Measurements from ENCODE around the gene GALNT7. TPM values are rescaled to one million over a fixed set of nuclear protein-coding genes. Genes with fewer than 3 reads are reported as not detected.

The GALNT7 gene
- total and polyA plus RNA-seq, 10 of the 15 experiments (the other 5 are each of a cell fraction or from before 2014, with no cell fraction given): 14.2 to 33.2 (median 28.9) TPM

GRCh38 chr4:173159791-173160190 lies 8.8 kb upstream of the GALNT7 start (continued):
- TF ChIP-seq EP300 (IDR thresholded peaks at IDR 0.05; ENCODE audit: borderline replicate concordance in 1 of 2, control insufficient read depth in 1 of 2, low read depth in 2 of 2, low read length in 2 of 2) (no peak), SRF (IDR thresholded peaks at IDR 0.05; ENCODE audit: low read depth in 2 of 2, low read length in 2 of 2) (no peak), CBFB (IDR thresholded peaks at IDR 0.05; ENCODE audit: low read depth) (no peak), POLR2A (IDR thresholded peaks at IDR 0.05; ENCODE audit: low read depth, low read length) (no peak), SIX5 (IDR thresholded peaks at IDR 0.05; ENCODE audit: low read depth, low read length, severe bottlenecking) (no peak), ZNF384 (IDR thresholded peaks at IDR 0.05; ENCODE audit: borderline replicate concordance, low read depth, low read length) (no peak), ATF3 (IDR thresholded peaks at IDR 0.05; ENCODE audit: borderline replicate concordance, extremely low read depth, low read depth, low read length) (no peak)
- TF ChIP-seq, protein P1, sequence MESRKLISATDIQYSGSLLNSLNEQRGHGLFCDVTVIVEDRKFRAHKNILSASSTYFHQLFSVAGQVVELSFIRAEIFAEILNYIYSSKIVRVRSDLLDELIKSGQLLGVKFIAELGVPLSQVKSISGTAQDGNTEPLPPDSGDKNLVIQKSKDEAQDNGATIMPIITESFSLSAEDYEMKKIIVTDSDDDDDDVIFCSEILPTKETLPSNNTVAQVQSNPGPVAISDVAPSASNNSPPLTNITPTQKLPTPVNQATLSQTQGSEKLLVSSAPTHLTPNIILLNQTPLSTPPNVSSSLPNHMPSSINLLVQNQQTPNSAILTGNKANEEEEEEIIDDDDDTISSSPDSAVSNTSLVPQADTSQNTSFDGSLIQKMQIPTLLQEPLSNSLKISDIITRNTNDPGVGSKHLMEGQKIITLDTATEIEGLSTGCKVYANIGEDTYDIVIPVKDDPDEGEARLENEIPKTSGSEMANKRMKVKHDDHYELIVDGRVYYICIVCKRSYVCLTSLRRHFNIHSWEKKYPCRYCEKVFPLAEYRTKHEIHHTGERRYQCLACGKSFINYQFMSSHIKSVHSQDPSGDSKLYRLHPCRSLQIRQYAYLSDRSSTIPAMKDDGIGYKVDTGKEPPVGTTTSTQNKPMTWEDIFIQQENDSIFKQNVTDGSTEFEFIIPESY (IDR thresholded peaks at IDR 0.05): no peak

- Histone ChIP-seq H3K9ac (ENCODE audit: control insufficient read depth, insufficient read depth, low read length) (no peak overlapping the region), H3K4me1 (ENCODE audit: control insufficient read depth, insufficient read depth, low read length) (peaks cover 1% of the 10 kb centered on the region), H3K79me2 (ENCODE audit: control insufficient read depth, insufficient read depth, low read length) (no peaks in the 10 kb centered on the region), H3K27ac (ENCODE audit: control insufficient read depth, insufficient read depth) (no peak overlapping the region), H3K4me2 (ENCODE audit: control insufficient read depth, insufficient read depth) (no peak overlapping the region), H3K27me3 (replicated peaks in 1 of 2; ENCODE audit: control insufficient read depth in 2 of 2, insufficient read depth in 2 of 2, low read length in 1 of 2) (no peaks in the 10 kb centered on the region), H4K20me1 (ENCODE audit: control insufficient read depth, insufficient read depth) (no peaks in the 10 kb centered on the region), H3K4me3 (no peak overlapping the region), H3K9me3 (replicated peaks; ENCODE audit: control insufficient read depth, insufficient read depth, low read length) (no peaks in the 10 kb centered on the region), H3K36me3 (ENCODE audit: control insufficient read depth in 2 of 2, insufficient read depth in 2 of 2, low read length in 1 of 2) (peaks cover 0 to 6% of the 10 kb centered on the region in 2 experiments; a peak in 1 of 4 replicates), H2AFZ (ENCODE audit: control insufficient read depth, low read depth, low read length) (no peak overlapping the region)
- ATAC-seq (no peak), DNase-seq (ENCODE audit: low read depth, low spot score) (no peak), FAIRE-seq (no peak)
- RAD21 ChIA-PET (ENCODE audit: unreplicated experiment): no interaction called here
- CTCF ChIA-PET: interaction anchor here (0.9 to 1.2 kb wide), 2 partner anchors 10 to 14 kb away, joined by 3 read pairs; no protein-coding TSS in a partner anchor
- SMC1A ChIA-PET (ENCODE audit: uncharacterized antibody, unreplicated experiment): no interaction called here
- in situ Hi-C loops (cut with MboI): no loop called here
- intact Hi-C loops (cut with micrococcal nuclease; ENCODE audit: unreplicated experiment): no loop called here
- 92% methylated on average over 2 of the region's 2 CpGs for WGBS (ENCODE audit: insufficient coverage, insufficient replicate concordance, low lambda C conversion rate, missing lambda C conversion rate)
- POLR2A ChIA-PET: interaction anchor here (0.8 kb wide), 1 partner anchor 269 kb away, joined by 4 read pairs; no protein-coding TSS in a partner anchor
- no TSS peak for BruUV-seq (replicated peaks)
- TF ChIP-seq SMC3 (IDR thresholded peaks at IDR 0.05; ENCODE audit: borderline replicate concordance, low read length): no peak
- no peak for TF ChIP-seq NFYA (IDR thresholded peaks at IDR 0.05; ENCODE audit: borderline replicate concordance, low read depth, low read length)
- no peak for TF ChIP-seq HDAC6 (IDR thresholded peaks at IDR 0.05; ENCODE audit: unreplicated experiment)
- TF ChIP-seq, protein P2, sequence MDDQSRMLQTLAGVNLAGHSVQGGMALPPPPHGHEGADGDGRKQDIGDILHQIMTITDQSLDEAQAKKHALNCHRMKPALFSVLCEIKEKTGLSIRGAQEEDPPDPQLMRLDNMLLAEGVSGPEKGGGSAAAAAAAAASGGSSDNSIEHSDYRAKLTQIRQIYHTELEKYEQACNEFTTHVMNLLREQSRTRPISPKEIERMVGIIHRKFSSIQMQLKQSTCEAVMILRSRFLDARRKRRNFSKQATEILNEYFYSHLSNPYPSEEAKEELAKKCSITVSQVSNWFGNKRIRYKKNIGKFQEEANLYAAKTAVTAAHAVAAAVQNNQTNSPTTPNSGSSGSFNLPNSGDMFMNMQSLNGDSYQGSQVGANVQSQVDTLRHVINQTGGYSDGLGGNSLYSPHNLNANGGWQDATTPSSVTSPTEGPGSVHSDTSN (IDR thresholded peaks at IDR 0.05; ENCODE audit: insufficient replicate concordance, low read depth, low read length): no peak
- TF ChIP-seq, protein P3, sequence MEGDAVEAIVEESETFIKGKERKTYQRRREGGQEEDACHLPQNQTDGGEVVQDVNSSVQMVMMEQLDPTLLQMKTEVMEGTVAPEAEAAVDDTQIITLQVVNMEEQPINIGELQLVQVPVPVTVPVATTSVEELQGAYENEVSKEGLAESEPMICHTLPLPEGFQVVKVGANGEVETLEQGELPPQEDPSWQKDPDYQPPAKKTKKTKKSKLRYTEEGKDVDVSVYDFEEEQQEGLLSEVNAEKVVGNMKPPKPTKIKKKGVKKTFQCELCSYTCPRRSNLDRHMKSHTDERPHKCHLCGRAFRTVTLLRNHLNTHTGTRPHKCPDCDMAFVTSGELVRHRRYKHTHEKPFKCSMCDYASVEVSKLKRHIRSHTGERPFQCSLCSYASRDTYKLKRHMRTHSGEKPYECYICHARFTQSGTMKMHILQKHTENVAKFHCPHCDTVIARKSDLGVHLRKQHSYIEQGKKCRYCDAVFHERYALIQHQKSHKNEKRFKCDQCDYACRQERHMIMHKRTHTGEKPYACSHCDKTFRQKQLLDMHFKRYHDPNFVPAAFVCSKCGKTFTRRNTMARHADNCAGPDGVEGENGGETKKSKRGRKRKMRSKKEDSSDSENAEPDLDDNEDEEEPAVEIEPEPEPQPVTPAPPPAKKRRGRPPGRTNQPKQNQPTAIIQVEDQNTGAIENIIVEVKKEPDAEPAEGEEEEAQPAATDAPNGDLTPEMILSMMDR (IDR thresholded peaks at IDR 0.05 in 2 of 3, conservative IDR thresholded peaks at IDR 0.05 in 1 of 3; ENCODE audit: control insufficient read depth in 2 of 3, extremely low read depth in 1 of 3, insufficient read depth in 1 of 3, low read depth in 3 of 3, low read length in 3 of 3): no peak
- TF ChIP-seq GATAD2B (conservative IDR thresholded peaks at IDR 0.05; ENCODE audit: low read depth): no peak
- TF ChIP-seq IKZF1 (conservative IDR thresholded peaks at IDR 0.05): no peak
- no peak for TF ChIP-seq MEF2B (IDR thresholded peaks at IDR 0.05; ENCODE audit: partially characterized antibody, poor library complexity, severe bottlenecking)
- TF ChIP-seq CBX5 (IDR thresholded peaks at IDR 0.05; ENCODE audit: low read depth): no peak
- TF ChIP-seq BHLHE40 (IDR thresholded peaks at IDR 0.05; ENCODE audit: borderline replicate concordance in 1 of 2, low read depth in 2 of 2, low read length in 1 of 2): no peak
These were observed 7.7 kb upstream of the GALNT7 start for GRCh38 chr4:173160871-173161270.

All from GM12878 (cell line).